Body of pancreas (tissue), 4 donors: ENCODE measurements around the gene ACAD9. TPM values are rescaled to one million over a fixed set of nuclear protein-coding genes. Genes with fewer than 3 reads are reported as not detected.

Experiments used
- ATAC-seq: fragments of 150-250 bp; one replicate; pipeline ENCODE4 v1.9.1; 2016
- DNase-seq, 4 donors: peaks; one replicate each; pipeline ENCODE4 v3.0.0-alpha.2; 2019
- H3K27ac ChIP-seq, 4 donors: fragments of 200-600 bp; sonication (generic); 1 replicate in 3 of 4; 2 replicates in 1 of 4; pipeline versions ENCODE4 v1.5.1 to v1.6.1; 2016 to 2019; ENCODE audit warnings: mild to moderate bottlenecking in 1 of 4, mixed read lengths in 1 of 4, moderate library complexity in 1 of 4
- H3K27me3 ChIP-seq, 2 donors: fragments of 200-600 bp; sonication (generic); one replicate each; pipeline ENCODE4 v1.6.0; 2016; ENCODE audit warnings: mild to moderate bottlenecking in 1 of 2
- H3K36me3 ChIP-seq, 2 donors: fragments of 200-600 bp; sonication (generic); replicated peaks in 1 of 2; 2 replicates each; pipeline ENCODE4 v1.5.1; 2016; ENCODE audit warnings: low read depth in 2 of 2; ENCODE audit not compliant: insufficient read depth in 1 of 2
- H3K4me1 ChIP-seq: fragments of 200-600 bp; sonication (generic); one replicate; pipeline ENCODE4 v1.6.0; 2016
- H3K4me3 ChIP-seq, 2 donors: fragments of 200-600 bp; sonication (generic); 1 replicate in 1 of 2; 2 replicates in 1 of 2; pipeline ENCODE4 v1.5.1; 2016 to 2019
- H3K9me3 ChIP-seq, 3 donors: fragments of 200-600 bp; sonication (generic); 1 replicate in 2 of 3; 2 replicates in 1 of 3; pipeline ENCODE4 v1.5.1; 2016
- CTCF ChIP-seq, 7 experiments: fragments of 450-650 bp in 4 of 7; fragments of 200-600 bp in 3 of 7; sonication (generic) in 3 of 7; IDR thresholded peaks; one replicate each; pipeline ENCODE4 v1.5.1; 2016 to 2019; ENCODE audit warnings: antibody characterized with exemption in 7 of 7
- POLR2A ChIP-seq, 3 donors: fragments of 450-650 bp; IDR thresholded peaks; one replicate each; pipeline ENCODE4 v1.6.1; 2016; ENCODE audit warnings: antibody characterized with exemption in 3 of 3, mild to moderate bottlenecking in 2 of 3
- WGBS, 2 donors: methylation state at CpG; one replicate each; pipeline ENCODE4 v1.1.5; 2017; 5-methylcytosine and 5-hydroxymethylcytosine counted together
- intact Hi-C: fragments of 100-400 bp; cut with DNase I; formaldehyde crosslinking; loops from one replicate; pipeline ENCODE4 v1.15.1; 2023
- total RNA-seq, 2 donors: library from RNA; depleted of rRNA; stranded (reverse); fragments of >200 nt; gene quantifications; one replicate each; pipeline ENCODE4 v1.1.0, GENCODE V29; 2016

Gene ACAD9
- total RNA-seq, 2 donors from 2014 or later = 22.8 to 46.5 TPM

- DNase-seq = no peak
- TF ChIP-seq POLR2A (IDR thresholded peaks at IDR 0.05) (no peak), CTCF (IDR thresholded peaks at IDR 0.05) (no peak)
- no peak for ATAC-seq
- Histone ChIP-seq H3K4me1 (no peaks in the 10 kb centered on the region), H3K36me3 (no peaks in the 10 kb centered on the region), H3K9me3 (no peaks in the 10 kb centered on the region), H3K4me3 (no peak overlapping the region), H3K27ac (no peak overlapping the region), H3K27me3 (no peaks in the 10 kb centered on the region)
- WGBS, 2 donors = 83 to 84% methylated on average over 1 of the region's 1 CpG
- intact Hi-C loops = no loop called here
Observed at GRCh38 chr3:128940252-128940651, 60.8 kb downstream of the ACAD9 start.

GRCh38 chr3:128942161-128942952, 62.9 kb downstream of the ACAD9 start:
- no peaks in the 10 kb centered on the region for H3K4me1 ChIP-seq
- no peaks in the 10 kb centered on the region for H3K9me3 ChIP-seq
- TF ChIP-seq POLR2A (IDR thresholded peaks at IDR 0.05) (no peak), CTCF (IDR thresholded peaks at IDR 0.05) (no peak)
- no peak for DNase-seq
- H3K4me3 ChIP-seq = no peak overlapping the region
- no peaks in the 10 kb centered on the region for H3K27me3 ChIP-seq
- ATAC-seq = no peak
- intact Hi-C loops = no loop called here
- 78 to 81% methylated on average over 11 to 15 of the region's 15 CpGs for WGBS, 2 donors
- no peaks in the 10 kb centered on the region for H3K36me3 ChIP-seq
- H3K27ac ChIP-seq = no peak overlapping the region

GRCh38 chr3:128945041-128945877, 65.8 kb downstream of the ACAD9 start:
- DNase-seq (no peak), ATAC-seq (no peak)
- no peak for TF ChIP-seq CTCF (IDR thresholded peaks at IDR 0.05)
- no peak overlapping the region for H3K4me3 ChIP-seq
- no peak overlapping the region for H3K27ac ChIP-seq
- no peaks in the 10 kb centered on the region for H3K27me3 ChIP-seq
- WGBS, 2 donors = 90 to 92% methylated on average over 14 to 21 of the region's 21 CpGs
- H3K4me1 ChIP-seq = no peaks in the 10 kb centered on the region
- H3K36me3 ChIP-seq = no peaks in the 10 kb centered on the region
- intact Hi-C loops = no loop called here
- no peaks in the 10 kb centered on the region for H3K9me3 ChIP-seq

GRCh38 chr3:128945878-128946175, 66.4 kb downstream of the ACAD9 start:
- Histone ChIP-seq H3K9me3 (no peaks in the 10 kb centered on the region), H3K36me3 (no peaks in the 10 kb centered on the region), H3K27me3 (no peaks in the 10 kb centered on the region), H3K27ac (no peak overlapping the region), H3K4me3 (no peak overlapping the region), H3K4me1 (no peaks in the 10 kb centered on the region)
- WGBS, 2 donors = 69 to 90% methylated on average over 1 to 3 of the region's 3 CpGs
- intact Hi-C loops = no loop called here
- ATAC-seq (no peak), DNase-seq (no peak)
- TF ChIP-seq POLR2A (IDR thresholded peaks at IDR 0.05) = no peak
- no peak for TF ChIP-seq CTCF (IDR thresholded peaks at IDR 0.05)
